Stimulated activated CD8-positive, alpha-beta memory T cell treated with anti-CD3 and anti-CD28 coated beads, Interleukin-4, amount 100 ng/mL, for 4 hours (primary cell): ENCODE data around the gene KIF26B.

Source experiments
- DNase-seq, 2 donors: peaks; one replicate each; pipeline ENCODE4 v3.0.0-alpha.2; 2020; ENCODE audit warnings: low read depth in 2 of 2, low spot score in 1 of 2

Gene KIF26B

GRCh38 chr1:245583575-245584330 lies 429.0 kb downstream of the KIF26B start:
- no peak for DNase-seq

- DNase-seq: no peak
These were observed 430.6 kb downstream of the KIF26B start for GRCh38 chr1:245585252-245585959.

- DNase-seq: no peak
These were observed 432.8 kb downstream of the KIF26B start for GRCh38 chr1:245587435-245588115.

- no peak for DNase-seq
These were observed 433.4 kb downstream of the KIF26B start for GRCh38 chr1:245588116-245588639.

DNA sequence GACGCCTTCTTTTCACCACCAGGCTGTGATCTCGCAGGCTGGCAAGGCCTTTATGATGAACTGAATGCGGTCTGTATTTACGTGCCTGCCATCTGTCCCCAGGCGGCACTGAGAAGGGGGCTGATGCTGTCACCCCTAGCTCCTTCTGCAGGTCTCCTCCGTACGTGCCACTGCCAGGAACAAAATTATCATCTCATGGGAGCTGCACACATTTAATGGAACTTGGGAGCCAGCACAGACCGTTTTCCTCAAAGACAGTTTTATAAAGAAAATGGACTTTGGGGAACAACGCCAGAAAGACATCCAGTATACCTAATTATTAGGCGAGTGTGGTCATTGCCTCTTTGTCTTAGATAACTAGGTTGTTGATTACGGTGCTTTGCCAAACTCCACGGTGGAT lies 434.5 kb downstream of the KIF26B start:
- no peak for DNase-seq

GRCh38 chr1:245589906-245590305 lies 435.1 kb downstream of the KIF26B start:
- DNase-seq: no peak

GRCh38 chr1:245590726-245591125 lies 435.9 kb downstream of the KIF26B start:
- no peak for DNase-seq

GRCh38 chr1:245591346-245592188 lies 436.8 kb downstream of the KIF26B start:
- DNase-seq: no peak

DNA sequence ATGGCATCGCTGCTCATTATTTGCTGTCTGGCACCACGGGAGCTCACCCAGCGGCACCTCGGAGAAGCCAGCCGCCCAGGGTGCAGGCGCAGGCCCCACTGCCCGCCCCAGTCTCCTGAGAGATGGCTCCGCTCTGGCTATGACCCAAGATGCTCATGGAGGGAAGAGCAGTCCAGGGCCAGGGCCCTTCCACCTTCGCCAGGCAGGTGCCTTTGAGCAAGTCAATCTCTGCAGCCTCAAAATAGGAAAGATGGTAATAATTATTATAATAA lies 437.3 kb downstream of the KIF26B start:
- DNase-seq: no peak

DNA sequence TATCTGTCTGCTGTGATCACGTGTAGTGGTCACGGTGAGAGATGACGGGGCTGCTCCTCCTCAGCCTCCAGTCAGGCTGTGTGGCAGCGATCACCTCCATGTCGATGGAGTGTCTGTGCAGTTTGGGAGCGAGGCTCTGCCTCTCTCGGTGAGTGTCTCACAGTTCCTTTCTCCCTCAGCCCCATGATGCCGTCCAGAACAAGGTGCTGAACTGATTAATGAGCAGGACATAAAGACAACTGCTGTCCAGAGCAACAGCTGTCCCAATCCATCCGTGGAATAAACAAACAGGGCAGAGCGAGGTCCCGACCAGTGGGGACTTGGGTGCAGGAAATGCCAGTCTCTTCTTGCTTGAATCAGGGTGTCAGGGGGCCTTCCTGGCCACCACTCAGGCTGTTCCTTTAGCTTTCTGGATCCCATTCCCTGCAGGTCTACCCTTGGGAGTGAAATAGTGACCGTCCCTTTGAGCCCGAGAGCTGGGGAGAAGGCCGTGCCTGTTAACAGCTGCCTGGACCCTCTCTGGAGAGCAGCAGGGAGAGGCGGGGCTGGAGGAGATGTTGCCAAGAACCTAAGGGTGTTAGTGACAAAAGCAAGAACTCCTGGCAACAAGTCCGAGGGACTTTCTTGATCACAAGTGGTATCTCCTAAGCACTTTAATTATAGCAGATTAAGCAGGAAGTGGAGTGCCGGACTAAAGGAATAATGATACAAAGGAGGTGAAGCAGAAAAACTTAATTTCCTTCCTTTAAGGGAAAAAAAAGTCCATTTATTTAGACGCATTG lies 443.9 kb downstream of the KIF26B start:
- no peak for DNase-seq

DNA sequence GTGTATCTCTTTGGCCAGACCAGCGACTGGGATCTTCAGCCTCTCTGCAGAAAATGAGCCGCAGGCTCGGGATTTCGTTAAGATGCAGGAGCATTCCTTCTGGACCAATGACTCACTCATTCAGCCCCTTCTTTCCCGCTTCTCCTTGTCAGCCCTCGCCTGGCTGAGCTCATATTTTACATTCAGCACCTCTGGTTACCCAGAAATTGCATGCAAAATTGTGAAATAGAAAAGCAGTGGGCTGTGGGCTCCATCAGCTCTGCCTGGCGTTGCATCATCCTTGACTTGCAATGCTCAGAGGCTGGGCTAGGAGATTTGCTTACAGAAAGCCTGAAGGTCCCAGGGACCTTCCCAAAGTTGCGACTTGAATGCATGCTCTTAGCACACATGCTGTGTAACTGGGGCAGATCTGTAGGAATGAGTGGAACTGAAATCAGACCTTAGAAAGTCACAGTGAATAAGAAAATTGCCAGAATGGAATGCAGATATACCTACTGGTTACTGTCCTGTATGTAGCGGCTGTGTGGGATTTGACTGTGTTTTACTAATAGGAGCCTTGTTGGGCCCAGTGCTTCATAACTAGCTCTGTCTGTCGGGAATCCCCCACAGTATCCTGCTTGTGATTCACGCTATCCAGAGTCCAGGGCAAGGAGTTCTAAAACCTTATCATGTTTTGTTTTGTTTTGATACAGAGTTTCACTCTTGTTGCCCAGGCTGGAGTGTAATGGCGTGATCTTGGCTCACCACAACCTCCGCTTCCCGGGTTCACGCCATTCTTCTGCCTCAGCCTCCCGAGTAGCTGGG lies 444.8 kb downstream of the KIF26B start:
- no peak for DNase-seq

GRCh38 chr1:245600658-245601057 lies 445.9 kb downstream of the KIF26B start:
- DNase-seq: no peak

GRCh38 chr1:245603311-245603865 lies 448.6 kb downstream of the KIF26B start:
- no peak for DNase-seq

DNA sequence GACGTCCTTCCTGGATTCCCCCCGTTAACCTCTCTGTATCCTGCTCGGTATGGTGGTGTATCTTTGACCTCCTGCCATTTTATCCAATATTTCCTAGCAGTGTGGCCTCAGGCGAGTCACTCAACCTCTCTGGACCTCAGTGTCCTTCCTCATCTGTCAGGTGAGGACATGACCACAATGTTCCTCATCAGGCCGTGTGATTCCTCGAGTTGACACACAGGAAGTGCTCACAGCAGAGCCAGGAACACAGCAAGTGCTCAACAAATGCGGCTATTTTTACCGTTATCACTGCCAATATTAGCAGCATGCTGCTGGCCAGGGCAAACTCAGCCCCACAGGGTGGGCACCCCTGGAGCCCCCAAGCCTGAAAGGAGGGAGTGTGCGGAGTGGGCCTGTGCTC lies 450.2 kb downstream of the KIF26B start:
- DNase-seq: no peak

DNA sequence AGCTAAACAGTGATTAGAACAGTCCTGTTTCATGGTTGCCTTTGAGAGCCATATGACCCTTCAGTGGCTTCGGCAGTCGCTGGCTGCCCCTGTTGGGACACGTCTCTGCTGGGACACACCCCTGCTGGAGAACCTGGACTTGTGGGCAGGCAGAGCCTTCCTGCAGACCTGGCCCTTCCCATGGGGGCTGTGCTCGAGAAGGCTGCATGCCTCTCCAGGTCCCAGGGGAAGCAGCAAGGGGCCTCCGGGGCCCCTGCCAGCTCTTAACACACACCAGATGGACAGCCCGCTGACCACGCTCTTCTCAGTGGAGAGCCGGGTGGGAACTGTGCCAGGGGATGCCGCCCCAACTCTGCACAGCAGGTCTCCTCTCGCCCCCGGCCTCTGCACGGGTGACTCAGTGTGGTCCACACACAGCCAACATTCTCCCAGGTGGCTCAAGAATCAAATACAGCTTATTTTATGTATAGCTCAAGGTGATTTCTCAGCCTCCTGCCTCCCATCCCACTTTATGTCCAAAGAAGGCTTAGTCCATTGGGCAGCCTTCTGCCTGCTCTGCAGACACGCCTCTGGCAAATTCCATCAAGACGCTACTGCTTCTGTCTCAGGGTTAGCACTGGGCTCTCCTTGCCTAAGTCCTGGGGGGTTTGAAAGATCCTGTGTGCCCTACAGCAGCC lies 450.8 kb downstream of the KIF26B start:
- DNase-seq: no peak

GRCh38 chr1:245606157-245606725 lies 451.5 kb downstream of the KIF26B start:
- no peak for DNase-seq

DNA sequence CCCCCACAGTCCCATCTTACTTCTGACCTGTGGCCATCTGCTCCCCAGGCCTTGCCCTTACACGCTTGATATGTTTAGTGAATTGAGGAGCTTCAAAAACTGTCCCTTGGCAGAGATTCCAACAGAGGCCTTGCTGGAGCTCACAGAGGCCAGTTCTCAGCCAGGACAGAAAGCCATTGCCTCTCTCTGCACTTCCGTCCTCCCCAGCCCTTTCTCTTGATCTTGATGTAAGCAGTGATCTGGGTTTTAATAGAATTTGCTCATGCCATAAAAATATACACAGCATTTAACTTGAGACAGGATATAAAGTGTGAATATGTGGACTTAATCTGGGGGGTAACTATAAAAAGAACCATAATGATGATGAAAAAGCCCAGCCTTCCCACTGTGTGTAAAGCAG lies 453.5 kb downstream of the KIF26B start:
- DNase-seq: no peak

GRCh38 chr1:245609354-245610150 lies 454.8 kb downstream of the KIF26B start:
- DNase-seq: no peak
